HG02759 (cell line): ENCODE results near the gene CLIP2.
"Not testable (repeated sequence)": the region's sequence is repeated elsewhere in the genome, so short reads cannot be mapped to it uniquely, and the experiment has no call there.

Source experiments
- ATAC-seq: cut with Tn5 transposase; IDR thresholded peaks from one replicate; pipeline ENCODE4 v1.9.1; 2021; ENCODE audit warnings: mild to moderate bottlenecking, moderate library complexity; ENCODE audit not compliant: unreplicated experiment

The CLIP2 gene

GRCh38 chr7:74294191-74294998, 5.2 kb downstream of the CLIP2 start:
- ATAC-seq: no peak

GRCh38 chr7:74297516-74298233, 8.5 kb downstream of the CLIP2 start:
- no peak for ATAC-seq

- no peak for ATAC-seq
Observed at GRCh38 chr7:74299401-74299800, 10.2 kb downstream of the CLIP2 start.

- ATAC-seq: no peak
Observed at GRCh38 chr7:74300926-74301325, 11.7 kb downstream of the CLIP2 start.

GRCh38 chr7:74302745-74303221, 13.6 kb downstream of the CLIP2 start:
- no peak for ATAC-seq

GRCh38 chr7:74304550-74304949, 15.3 kb downstream of the CLIP2 start:
- no peak for ATAC-seq

- no peak for ATAC-seq
Observed at GRCh38 chr7:74306004-74306729, 17.0 kb downstream of the CLIP2 start.

GRCh38 chr7:74306730-74307469, 17.7 kb downstream of the CLIP2 start:
- ATAC-seq: no peak

- ATAC-seq: no peak
Observed at GRCh38 chr7:74307738-74308505, 18.7 kb downstream of the CLIP2 start.

- ATAC-seq: no peak
Observed at GRCh38 chr7:74309181-74309580, 20.0 kb downstream of the CLIP2 start.

- ATAC-seq: no peak
Observed at GRCh38 chr7:74311305-74311744, 22.1 kb downstream of the CLIP2 start.

- no peak for ATAC-seq
Observed at GRCh38 chr7:74312418-74313028, 23.3 kb downstream of the CLIP2 start.

- ATAC-seq: not testable (repeated sequence)
Observed at GRCh38 chr7:74315891-74316290, 26.7 kb downstream of the CLIP2 start.

GRCh38 chr7:74317146-74317782, 28.1 kb downstream of the CLIP2 start:
- no peak for ATAC-seq

GRCh38 chr7:74318043-74318442, 28.8 kb downstream of the CLIP2 start:
- no peak for ATAC-seq

- no peak for ATAC-seq
Observed at GRCh38 chr7:74320645-74321221, 31.5 kb downstream of the CLIP2 start.

GRCh38 chr7:74322892-74323291, 33.7 kb downstream of the CLIP2 start:
- not testable (repeated sequence) for ATAC-seq

GRCh38 chr7:74324531-74325209, 35.5 kb downstream of the CLIP2 start:
- no peak for ATAC-seq
